Ramos (cell line): ENCODE measurements around the gene TMEM203.

ENCODE experiments used
- in situ Hi-C: fragments of 300-500 bp; cut with MboI; formaldehyde crosslinking; loops from one replicate; pipeline ENCODE4 v1.14.3; 2022; ENCODE audit warnings: low sequenced_read_pairs; ENCODE audit not compliant: unreplicated experiment

The TMEM203 gene

GRCh38 chr9:137199411-137200121, 5.9 kb downstream of the TMEM203 start:
- in situ Hi-C loops, result no loop called here

DNA sequence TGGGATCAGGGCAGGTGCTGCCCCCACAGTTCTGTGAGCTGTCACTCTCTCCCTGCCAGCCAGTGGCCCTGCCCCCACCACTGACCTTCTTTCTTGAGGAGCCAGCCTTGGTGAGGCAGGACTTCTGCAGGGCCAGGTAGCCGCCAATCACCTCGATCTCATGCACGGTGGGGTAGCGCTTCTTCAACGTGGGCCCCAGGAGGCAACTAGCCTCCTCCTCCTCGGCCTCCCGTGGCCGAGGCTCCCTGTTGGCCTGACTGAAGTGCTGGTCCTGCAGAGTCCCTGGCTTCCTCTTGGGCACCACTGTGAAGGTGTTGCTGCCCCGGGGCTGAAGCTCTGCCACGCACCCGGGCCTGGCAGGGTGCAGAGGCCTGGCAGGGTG, 6.6 kb downstream of the TMEM203 start:
- in situ Hi-C loops, result no loop called here

DNA sequence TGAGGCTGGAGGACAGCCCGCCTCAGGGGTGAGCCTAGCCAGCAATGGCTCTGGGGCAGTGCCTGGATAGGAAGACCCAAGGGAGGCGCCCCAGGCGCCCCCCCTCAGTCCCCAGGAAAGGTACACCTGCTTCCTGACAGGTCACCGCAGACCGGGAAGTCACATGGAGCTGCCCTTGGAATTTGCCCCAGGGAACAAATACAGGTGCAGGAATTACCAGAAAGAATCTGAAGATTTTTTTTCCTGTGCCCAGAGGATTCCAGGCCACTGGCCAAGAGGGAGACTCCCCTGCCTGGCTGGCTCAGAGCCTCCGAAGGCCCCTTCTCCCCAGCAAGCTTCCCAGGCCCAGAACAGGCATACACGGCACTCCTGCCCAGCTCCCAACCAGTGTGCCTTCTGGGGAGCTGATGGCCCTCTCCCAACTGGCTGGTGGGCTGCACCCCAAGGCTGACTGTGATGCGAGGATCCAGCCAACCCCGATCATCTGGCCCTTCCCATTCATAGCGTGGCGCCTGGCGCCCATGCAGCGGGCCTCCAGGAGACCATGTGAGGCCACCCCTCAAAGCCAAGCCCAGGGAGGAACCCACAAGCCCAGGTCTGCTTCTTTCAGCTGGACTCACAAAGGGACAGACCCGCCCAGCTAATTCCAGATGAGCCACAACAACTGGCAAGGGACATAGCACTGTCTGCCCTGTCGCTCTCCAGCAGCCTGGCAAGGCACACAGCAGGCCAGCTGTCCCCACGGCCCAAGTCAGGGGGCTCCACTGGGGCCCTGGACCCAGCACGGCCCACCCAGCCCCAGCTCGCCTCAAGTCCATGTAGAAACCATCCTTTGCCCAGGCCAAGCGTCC, 7.2 kb downstream of the TMEM203 start:
- in situ Hi-C loops, result no loop called here

GRCh38 chr9:137195525-137196220, 9.8 kb downstream of the TMEM203 start:
- in situ Hi-C loops, result no loop called here

DNA sequence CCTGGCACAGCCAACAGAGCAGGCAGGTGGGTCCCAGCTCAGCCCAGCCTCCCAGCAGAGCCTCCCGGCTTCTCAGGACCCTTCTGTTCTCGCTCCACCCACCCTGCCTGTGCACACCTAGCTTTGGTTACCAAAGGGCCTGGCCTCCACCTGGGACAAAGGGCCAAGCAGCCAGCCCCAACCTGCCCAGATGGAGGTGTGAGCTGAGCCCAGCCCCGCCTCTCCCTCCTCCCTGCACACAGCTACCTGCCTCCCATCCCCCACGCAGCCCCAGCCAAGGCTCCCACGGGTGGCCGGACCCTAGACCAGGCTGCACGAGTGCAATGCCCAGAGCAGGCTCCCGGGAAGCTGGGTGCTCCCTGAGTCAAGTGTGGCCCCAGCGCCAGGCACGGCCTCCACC, 10.5 kb downstream of the TMEM203 start:
- in situ Hi-C loops, result no loop called here

GRCh38 chr9:137194388-137194787, 11.1 kb downstream of the TMEM203 start:
- in situ Hi-C loops, result no loop called here

- in situ Hi-C loops, result no loop called here
These were observed 11.7 kb downstream of the TMEM203 start for GRCh38 chr9:137193771-137194170.

DNA sequence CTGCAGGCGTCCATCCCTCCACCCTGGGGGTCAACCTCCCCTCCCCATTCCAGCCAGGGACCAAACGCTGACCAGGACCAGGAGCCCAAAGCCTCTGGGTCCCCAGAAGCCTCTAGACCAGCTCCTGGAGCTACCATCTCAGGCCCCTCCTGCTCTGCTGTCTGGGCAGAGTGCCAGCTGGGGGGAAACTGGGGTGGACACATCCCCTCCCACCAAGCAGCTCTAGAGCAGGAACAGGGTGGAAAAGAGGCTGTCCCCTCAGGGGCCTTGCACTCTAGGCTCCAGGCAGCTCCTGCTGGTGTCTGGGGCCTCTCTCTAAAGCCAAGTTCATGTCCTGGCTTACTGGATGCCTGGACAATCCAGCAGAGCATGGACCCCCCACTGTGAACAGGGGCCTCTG, 12.6 kb downstream of the TMEM203 start:
- in situ Hi-C loops, result no loop called here

- in situ Hi-C loops, result no loop called here
These were observed 13.0 kb downstream of the TMEM203 start for GRCh38 chr9:137192448-137192780.

DNA sequence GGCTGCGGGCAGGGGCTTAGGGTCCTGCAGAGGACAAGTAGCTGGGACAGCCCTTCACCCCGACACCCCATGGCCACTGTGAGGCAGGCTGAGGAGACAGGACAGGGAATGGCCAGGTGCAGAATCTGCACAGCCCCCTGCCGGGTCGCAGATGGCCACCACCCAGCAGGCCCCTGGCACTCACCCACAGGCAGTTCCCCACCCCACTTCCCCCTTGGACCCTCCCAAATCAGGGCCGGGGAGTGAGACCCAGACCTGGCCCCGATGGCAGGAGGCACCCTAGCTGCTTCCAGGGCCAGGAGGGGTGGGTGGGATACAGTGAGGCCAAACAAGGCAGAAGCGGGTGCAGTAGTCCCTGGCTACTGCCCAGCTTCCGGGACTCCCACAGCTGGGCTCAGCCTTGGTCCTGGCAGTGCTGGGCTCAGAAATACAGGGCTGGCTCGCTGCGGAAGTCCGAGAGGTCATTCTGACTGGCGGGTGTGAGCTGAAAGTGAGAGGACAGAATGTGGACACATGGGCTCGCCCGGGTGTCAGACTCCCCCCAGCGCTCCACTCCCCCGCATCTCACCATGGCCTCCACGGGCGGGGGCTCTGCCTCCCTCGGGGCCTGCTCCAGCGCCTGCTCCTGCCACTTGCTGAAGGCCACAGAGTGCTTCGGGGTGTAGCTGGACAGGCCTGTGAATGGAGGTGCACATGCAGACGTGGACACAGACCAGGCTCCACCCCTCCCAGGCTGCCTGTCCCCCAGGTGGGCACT, 13.6 kb downstream of the TMEM203 start:
- in situ Hi-C loops, result no loop called here

GRCh38 chr9:137191245-137191644, 14.2 kb downstream of the TMEM203 start:
- in situ Hi-C loops, result no loop called here

DNA sequence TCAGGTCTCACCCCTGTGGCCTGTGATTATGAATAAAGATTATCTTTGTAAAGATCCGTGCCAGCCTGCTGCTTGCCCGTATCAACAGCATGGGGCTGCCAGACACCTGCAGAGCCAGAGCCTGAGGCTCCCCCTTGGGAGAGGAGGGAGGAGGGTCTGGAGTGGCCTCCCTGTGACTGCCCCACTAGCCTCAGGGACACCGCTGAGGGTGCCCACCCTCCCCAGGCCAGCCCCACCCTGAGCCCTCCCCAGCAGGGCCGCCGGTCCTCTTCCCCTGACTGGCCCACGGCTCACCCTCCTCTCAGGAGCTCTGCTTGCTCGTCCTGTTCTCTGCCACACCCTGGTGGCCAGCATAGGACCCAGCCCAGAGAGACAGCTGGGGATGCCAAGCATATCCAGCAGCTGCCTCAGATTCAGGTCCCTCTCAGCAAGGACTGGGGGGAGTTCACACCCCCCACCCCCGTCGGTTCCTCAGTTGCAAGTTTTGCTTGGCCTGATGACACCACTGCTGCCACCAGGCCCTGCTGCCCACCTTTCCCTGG, 15.1 kb downstream of the TMEM203 start:
- in situ Hi-C loops, result no loop called here

DNA sequence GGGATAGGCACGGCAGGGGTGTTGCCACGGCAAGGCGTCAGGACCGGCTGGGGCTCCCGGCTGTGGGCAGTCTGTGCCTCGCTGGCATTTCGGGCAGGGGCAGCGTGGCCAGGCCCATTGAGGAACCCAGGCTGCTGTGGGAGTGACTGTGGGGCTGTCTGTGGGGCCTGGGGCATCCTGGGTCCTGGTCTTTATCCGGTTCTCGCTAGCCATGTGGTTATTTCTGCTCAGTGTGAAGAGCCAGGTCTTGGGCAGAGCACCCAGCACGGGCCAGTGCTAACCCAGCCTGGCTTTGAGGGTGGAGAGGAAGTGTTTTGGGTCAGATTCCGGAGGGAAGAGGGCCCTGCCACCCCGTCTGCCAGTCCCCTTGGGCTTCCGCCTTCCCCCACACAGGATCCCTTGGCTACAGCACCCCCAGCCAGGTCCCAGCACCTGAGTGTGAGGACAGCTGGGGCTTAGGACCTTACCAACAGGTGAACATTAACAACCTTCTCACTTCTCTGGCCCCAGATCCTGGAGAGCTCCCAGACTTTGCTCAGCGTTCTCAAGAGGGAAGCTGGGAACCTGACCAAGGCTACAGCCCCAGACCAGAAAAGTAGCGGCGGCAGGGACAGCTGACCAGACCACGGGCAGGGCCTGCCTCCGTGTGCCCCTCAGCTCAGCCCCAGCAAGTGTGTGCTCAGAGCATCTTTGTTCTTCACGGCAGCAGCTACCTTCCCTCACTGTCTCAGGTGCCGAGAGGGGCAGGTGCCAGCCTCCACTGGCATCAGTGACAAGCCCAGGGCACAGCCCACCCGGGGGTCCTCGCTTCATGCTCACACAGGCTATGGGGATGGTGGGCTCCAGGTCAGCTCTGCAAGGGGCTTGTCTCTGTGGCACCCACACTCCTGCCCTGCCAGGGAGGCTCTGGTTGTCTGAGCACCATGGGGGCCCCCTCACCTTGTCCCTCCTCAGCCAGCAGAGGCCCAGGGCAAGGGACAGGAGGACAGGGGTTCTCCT, 15.9 kb downstream of the TMEM203 start:
- in situ Hi-C loops, result no loop called here

DNA sequence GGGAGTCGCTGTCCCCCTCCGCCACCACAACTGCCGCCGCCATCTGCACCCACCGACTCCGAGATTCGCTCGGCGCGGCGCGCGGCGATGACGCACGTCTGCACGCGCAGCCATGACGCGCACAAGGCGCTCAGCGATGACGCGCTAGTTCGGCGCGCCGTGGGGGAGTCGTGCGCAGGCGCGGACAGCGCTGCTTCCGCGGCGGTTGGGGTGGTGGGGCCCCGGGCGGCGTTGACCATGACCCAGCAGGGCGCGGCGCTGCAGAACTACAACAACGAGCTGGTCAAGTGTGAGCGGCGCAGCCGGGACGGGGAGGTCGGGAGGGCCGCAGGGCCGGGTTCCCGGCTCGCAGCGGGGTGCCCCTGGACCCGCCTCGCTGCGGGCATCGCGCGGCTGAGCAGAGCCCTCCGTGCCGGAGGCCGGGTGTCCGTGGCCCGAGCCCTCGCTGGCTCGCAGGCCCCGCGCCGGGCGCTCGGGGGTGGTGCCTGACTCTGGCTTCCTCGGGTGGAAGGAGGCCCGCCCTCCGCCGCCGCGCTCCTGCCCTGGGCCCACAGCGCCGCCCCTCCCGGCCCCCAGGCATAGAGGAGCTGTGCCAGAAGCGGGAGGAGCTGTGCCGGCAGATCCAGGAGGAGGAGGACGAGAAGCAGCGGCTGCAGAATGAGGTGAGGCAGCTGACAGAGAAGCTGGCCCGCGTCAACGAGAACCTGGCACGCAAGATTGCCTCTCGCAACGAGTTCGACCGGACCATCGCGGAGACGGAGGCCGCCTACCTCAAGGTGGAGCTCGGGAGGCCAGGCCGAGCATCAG, 16.8 kb downstream of the TMEM203 start, which contains the start of the genes ANAPC2 and SSNA1:
Gene ANAPC2, minus strand, starts transcription at position 71 of the 807 bp plus-strand sequence. Its CDS starts 28 bp downstream, at position 43.
Gene SSNA1, plus strand, starts transcription at position 187 of the 807 bp plus-strand sequence. Its CDS starts 51 bp downstream, at position 238.
- in situ Hi-C loops, result no loop called here

- in situ Hi-C loops, result no loop called here
These were observed 17.4 kb downstream of the TMEM203 start for GRCh38 chr9:137188086-137188489.

- in situ Hi-C loops, result no loop called here
These were observed 18.1 kb downstream of the TMEM203 start for GRCh38 chr9:137187386-137187785.

GRCh38 chr9:137186385-137186784, 19.1 kb downstream of the TMEM203 start:
- in situ Hi-C loops, result no loop called here

DNA sequence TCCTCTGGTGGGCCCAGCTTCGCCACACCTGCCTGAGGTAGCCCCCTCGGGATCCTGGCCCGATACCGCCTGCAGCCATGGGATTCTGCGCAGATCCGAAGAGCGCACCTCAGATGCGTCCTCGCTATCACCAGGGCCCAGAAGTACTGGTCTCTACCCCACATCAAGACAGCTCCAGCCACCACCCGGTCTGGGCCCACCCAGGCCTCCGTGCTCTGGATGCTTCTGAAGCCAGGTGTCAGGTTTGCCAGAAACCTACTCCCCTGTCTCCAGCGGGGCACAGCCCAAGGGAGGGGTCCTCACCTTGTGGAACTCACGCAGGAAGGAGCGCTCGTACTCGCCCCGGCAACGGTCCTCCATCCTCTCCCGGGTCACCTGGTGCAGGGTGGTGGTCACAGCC, 19.5 kb downstream of the TMEM203 start:
- in situ Hi-C loops, result no loop called here
